PFSK-1 (cell line): ENCODE results near the gene MRFAP1L1.

Source experiments
- FOXP2 ChIP-seq: optimal IDR thresholded peaks from 2 replicates; pipeline ENCODE3; 2011; ENCODE audit warnings: borderline replicate concordance, control low read depth, inconsistent platforms; ENCODE audit not compliant: insufficient read depth; ENCODE audit errors: extremely low read length, extremely low read depth
- POLR2AphosphoS5 ChIP-seq: IDR thresholded peaks from 2 replicates; pipeline ENCODE4 v1.6.1; 2012; ENCODE audit warnings: low read depth, mild to moderate bottlenecking, control low read depth, low read length, moderate library complexity
- SIN3A ChIP-seq: IDR thresholded peaks from 2 replicates; pipeline ENCODE4 v1.6.1; 2012; ENCODE audit warnings: mild to moderate bottlenecking, low read length, moderate library complexity, borderline replicate concordance; ENCODE audit not compliant: insufficient read depth
- TAF1 ChIP-seq: IDR thresholded peaks from 2 replicates; pipeline ENCODE4 v1.6.1; 2012; ENCODE audit warnings: low read length, control low read depth, borderline replicate concordance; ENCODE audit not compliant: insufficient read depth
- TF ChIP-seq, protein P1 (sequence below), 2 experiments: IDR thresholded peaks; 2 replicates each; pipeline versions ENCODE4 v1.6.1 to v1.8.0; 2011 to 2012; ENCODE audit warnings: low read depth in 2 of 2, low read length in 2 of 2, control low read depth in 1 of 2, inconsistent platforms in 1 of 2, mild to moderate bottlenecking in 1 of 2, moderate library complexity in 1 of 2; ENCODE audit not compliant: insufficient read depth in 1 of 2

MRFAP1L1 gene

DNA sequence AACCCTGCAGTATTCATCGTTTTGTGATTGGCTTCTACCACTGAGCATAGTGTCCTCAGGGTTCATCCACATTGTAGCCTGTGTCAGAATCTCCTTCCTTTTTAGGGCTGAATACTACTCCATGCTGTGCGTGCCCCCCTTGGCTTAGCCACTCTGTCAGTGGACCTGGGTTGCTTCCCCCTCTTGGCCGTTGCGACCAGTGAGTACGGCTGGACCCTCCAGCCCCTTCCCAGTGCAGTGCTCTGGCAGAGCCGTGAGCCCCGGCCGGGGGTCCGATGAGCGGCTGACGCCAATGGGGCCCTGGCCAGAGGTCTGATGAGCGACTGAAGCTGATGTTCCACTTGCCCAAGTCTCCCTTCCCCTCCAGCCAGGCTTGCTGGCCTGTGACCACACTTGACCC is 13.2 kb upstream of the MRFAP1L1 start:
- TF ChIP-seq TAF1 (no peak), POLR2AphosphoS5 (no peak), SIN3A (no peak), FOXP2 (no peak)
- TF ChIP-seq, protein P1, sequence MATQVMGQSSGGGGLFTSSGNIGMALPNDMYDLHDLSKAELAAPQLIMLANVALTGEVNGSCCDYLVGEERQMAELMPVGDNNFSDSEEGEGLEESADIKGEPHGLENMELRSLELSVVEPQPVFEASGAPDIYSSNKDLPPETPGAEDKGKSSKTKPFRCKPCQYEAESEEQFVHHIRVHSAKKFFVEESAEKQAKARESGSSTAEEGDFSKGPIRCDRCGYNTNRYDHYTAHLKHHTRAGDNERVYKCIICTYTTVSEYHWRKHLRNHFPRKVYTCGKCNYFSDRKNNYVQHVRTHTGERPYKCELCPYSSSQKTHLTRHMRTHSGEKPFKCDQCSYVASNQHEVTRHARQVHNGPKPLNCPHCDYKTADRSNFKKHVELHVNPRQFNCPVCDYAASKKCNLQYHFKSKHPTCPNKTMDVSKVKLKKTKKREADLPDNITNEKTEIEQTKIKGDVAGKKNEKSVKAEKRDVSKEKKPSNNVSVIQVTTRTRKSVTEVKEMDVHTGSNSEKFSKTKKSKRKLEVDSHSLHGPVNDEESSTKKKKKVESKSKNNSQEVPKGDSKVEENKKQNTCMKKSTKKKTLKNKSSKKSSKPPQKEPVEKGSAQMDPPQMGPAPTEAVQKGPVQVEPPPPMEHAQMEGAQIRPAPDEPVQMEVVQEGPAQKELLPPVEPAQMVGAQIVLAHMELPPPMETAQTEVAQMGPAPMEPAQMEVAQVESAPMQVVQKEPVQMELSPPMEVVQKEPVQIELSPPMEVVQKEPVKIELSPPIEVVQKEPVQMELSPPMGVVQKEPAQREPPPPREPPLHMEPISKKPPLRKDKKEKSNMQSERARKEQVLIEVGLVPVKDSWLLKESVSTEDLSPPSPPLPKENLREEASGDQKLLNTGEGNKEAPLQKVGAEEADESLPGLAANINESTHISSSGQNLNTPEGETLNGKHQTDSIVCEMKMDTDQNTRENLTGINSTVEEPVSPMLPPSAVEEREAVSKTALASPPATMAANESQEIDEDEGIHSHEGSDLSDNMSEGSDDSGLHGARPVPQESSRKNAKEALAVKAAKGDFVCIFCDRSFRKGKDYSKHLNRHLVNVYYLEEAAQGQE (IDR thresholded peaks at IDR 0.05; ENCODE audit: insufficient read depth in 1 of 2, low read depth in 2 of 2, low read length in 2 of 2): no peak

DNA sequence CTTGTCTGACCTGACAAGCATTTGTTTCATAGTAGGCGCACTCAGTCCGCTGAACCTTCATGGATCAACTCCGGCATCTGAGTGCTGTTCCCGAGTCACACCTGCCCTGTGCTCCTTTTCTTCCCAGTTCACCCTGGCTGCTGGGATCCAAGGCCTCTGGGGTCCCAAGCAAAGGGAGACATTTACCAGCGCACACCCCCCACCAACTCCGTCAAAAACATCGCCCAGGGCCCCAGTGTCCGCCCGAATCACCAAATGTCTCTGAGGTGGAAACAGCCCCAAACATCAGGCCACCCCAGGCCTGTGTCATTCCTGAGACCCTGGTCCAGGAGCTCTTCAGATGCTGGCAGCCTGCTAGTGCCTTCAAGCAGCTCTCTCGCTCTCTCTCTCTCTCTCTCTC is 11.5 kb upstream of the MRFAP1L1 start:
- TF ChIP-seq SIN3A (no peak), POLR2AphosphoS5 (no peak), TAF1 (no peak), FOXP2 (no peak)
- TF ChIP-seq, protein P1 (IDR thresholded peaks at IDR 0.05; ENCODE audit: insufficient read depth in 1 of 2, low read depth in 2 of 2, low read length in 2 of 2): no peak

DNA sequence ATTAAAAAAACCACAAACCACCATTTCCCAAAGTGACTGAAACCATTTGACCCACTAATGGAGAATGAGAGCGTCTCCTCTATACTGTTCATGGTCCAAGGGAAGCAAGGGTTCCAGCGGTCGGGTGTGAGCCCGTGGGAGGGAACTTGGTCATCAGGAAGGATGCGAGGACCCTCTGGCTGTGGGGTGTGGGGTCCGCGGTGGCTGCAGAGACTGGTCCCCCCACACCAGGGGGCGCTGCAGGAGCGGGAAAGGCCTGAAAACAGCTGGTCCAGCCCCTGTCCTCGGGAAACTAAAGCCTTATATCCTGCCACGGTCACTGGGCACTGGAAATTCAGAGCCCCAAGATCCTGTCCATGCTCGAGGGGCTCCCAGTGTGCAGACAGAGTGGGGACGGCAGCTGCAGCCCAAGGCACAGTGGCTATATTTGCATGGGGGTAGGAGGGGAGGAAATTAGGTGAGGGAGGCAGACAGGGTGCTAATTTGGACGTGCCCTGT is 10.6 kb upstream of the MRFAP1L1 start:
- TF ChIP-seq SIN3A (no peak), POLR2AphosphoS5 (no peak), FOXP2 (no peak), TAF1 (no peak)
- TF ChIP-seq, protein P1 (IDR thresholded peaks at IDR 0.05; ENCODE audit: insufficient read depth in 1 of 2, low read depth in 2 of 2, low read length in 2 of 2): no peak

DNA sequence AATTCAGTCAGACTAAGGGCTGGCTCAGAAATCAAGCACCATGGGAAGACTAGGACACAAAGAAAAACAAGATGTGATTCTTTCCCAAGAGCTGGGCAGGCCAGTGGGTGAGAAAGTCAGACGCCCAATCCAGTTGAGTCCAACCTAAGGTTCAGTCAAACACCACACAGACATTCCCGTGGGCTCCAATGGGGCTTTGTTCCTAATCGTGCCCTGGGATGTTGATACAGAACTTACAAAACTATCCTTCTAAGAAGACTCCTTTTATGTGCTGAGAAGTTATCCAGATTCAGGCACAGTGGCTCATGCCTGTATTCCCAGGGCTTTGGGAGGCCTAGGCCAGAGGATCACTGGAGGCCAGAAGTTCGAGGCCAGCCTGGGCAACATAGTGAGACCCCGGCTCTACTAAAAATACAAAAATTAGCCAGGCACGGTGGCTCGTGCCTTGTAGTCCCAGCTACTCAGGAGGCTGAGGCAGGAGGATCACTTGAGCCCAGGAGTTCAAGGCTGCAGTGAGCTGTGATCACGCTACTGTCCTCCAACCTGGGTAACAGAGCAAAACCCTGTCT is 10.0 kb upstream of the MRFAP1L1 start:
- TF ChIP-seq POLR2AphosphoS5 (no peak), TAF1 (no peak), FOXP2 (no peak), SIN3A (no peak)
- TF ChIP-seq, protein P1 (IDR thresholded peaks at IDR 0.05; ENCODE audit: insufficient read depth in 1 of 2, low read depth in 2 of 2, low read length in 2 of 2): no peak
